ENCODE measurements around the gene CD8B2.
"Not testable (repeated sequence)": the region's sequence is repeated elsewhere in the genome, so short reads cannot be mapped to it uniquely, and the experiment has no call there.

The CD8B2 gene

DNA sequence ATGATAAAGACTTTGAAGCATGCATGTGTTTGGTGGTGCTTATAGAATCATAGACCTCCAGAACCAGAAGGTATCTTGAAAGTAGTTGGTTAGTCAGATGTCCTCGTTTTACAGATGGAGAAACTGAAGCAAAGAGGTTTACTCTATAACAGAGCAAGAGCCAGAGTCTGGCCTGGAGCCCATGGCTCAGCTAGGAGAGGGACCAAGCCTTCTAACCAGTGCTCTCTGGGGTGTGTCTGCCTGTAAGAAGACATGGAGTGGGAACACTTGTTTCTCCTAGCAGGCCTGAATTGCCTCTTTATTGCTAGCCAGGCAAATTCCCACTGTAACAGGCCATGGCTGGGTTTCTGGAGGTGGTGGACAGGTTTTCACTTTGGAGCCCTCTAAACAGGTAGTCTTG is 67.9 kb downstream of the CD8B2 start:
- H3K4me1 ChIP-seq (ENCODE audit: insufficient read depth, low read length): no peaks in the 10 kb centered on the region
- H3K27me3 ChIP-seq (ENCODE audit: insufficient read depth, low read length): no peaks in the 10 kb centered on the region
- no peak overlapping the region for H3K4me3 ChIP-seq (ENCODE audit: low read length)
- no peaks in the 10 kb centered on the region for H3K36me3 ChIP-seq (ENCODE audit: insufficient read depth, low read depth, low read length)
- H3K27ac ChIP-seq (ENCODE audit: low read length): no peak overlapping the region
- peaks cover 8% of the 10 kb centered on the region; the same call in 1 of the 2 replicates for H3K9me3 ChIP-seq (ENCODE audit: insufficient read depth, low read depth, low read length)
- H3K9ac ChIP-seq (ENCODE audit: low read depth, low read length): no peak overlapping the region

DNA sequence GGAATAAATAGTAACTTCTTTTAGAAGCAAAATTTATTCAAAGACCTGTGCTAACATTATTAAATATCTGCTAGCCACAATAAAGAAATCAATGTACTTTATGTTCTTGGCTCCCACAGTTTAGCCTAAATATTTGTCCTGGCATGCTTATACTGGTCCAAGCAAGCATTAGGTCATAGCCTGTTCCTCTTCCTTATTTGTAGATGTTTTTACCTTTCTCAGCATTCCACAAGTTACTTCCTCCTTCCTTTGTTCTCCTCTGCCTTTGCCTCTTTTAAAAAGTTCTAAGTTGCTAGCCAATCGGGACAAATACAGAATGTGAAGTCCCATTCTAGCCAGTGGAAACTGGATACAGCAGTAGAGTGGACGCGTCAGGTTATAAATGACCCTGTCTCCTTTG is 72.6 kb downstream of the CD8B2 start:
- not testable (repeated sequence) for H3K9ac ChIP-seq (ENCODE audit: low read depth, low read length); H3K36me3 ChIP-seq (ENCODE audit: insufficient read depth, low read depth, low read length); H3K9me3 ChIP-seq (ENCODE audit: insufficient read depth, low read depth, low read length); H3K4me3 ChIP-seq (ENCODE audit: low read length); H3K27ac ChIP-seq (ENCODE audit: low read length); H3K27me3 ChIP-seq (ENCODE audit: insufficient read depth, low read length); H3K4me1 ChIP-seq (ENCODE audit: insufficient read depth, low read length)

DNA sequence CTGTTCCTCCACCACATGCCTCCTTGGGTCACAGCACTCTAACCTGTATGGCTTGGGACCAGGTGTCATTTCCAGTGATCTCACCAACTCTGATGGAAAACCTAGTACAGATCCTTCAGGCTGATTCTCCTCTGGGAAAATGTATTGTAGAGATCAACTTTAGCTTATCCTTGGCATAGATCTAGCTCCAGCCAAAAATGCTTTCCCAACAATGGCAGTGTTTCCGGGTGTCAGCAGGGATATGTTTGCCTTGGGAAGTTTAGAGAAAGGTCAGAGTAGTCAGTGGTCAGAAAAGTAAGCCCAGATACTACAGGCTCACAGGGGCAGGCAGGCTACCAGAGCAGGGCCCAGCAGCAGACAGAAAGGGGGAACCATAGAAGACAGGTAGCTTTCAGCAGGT is 73.6 kb downstream of the CD8B2 start:
- no peak overlapping the region for H3K4me3 ChIP-seq (ENCODE audit: low read length)
- H3K4me1 ChIP-seq (ENCODE audit: insufficient read depth, low read length): no peaks in the 10 kb centered on the region
- no peaks in the 10 kb centered on the region for H3K27me3 ChIP-seq (ENCODE audit: insufficient read depth, low read length)
- H3K27ac ChIP-seq (ENCODE audit: low read length): no peak overlapping the region
- H3K9ac ChIP-seq (ENCODE audit: low read depth, low read length): no peak overlapping the region
- H3K9me3 ChIP-seq (ENCODE audit: insufficient read depth, low read depth, low read length): peaks cover 8% of the 10 kb centered on the region; the same call in 1 of the 2 replicates
- no peaks in the 10 kb centered on the region for H3K36me3 ChIP-seq (ENCODE audit: insufficient read depth, low read depth, low read length)

DNA sequence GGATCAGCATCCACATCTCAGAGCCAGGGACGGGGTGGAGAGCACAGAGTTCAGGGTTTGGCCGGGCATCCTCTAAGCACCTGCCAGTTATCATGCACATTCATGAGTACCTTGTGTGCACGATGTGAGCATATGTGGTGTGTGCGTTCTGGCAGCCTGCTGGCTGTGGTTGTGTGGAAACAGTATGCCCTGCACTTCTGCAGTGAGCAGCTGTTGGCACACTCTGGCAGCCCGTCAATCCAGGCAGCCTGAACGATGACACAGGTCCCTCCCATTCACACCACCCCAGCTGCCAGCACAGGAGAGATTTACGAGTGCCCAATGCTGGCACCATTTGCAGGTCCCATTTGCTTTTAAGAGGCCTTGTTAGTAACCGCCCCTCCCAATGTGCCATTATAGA is 74.2 kb downstream of the CD8B2 start:
- Histone ChIP-seq H3K36me3 (ENCODE audit: insufficient read depth, low read depth, low read length) (no peaks in the 10 kb centered on the region), H3K4me1 (ENCODE audit: insufficient read depth, low read length) (peaks cover 4% of the 10 kb centered on the region; the same call in 1 of the 2 replicates), H3K27ac (ENCODE audit: low read length) (no peak overlapping the region), H3K27me3 (ENCODE audit: insufficient read depth, low read length) (no peaks in the 10 kb centered on the region), H3K9ac (ENCODE audit: low read depth, low read length) (no peak overlapping the region), H3K4me3 (ENCODE audit: low read length) (no peak overlapping the region), H3K9me3 (ENCODE audit: insufficient read depth, low read depth, low read length) (peaks cover 6% of the 10 kb centered on the region; the same call in 1 of the 2 replicates)

DNA sequence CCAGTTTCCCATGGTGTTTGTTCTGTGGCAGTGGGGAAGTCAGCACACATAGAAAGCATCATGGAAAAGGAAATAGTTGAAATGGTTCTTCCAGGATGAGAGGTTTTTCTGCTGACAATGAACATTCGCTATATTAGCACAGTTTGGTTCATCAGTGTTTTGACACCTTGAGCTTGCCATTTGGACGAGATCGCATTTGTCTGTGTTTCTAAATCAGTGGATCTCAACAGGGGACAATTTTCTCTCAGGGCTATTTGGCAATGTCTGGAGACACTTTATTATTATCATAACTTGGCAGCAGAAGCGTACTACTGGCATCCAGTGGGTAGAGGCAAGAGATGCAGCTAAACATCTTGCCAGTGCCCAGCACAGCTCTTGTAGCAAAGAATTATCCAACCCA is 74.6 kb downstream of the CD8B2 start:
- Histone ChIP-seq H3K4me1 (ENCODE audit: insufficient read depth, low read length) (peaks cover 4% of the 10 kb centered on the region; the same call in 1 of the 2 replicates), H3K27me3 (ENCODE audit: insufficient read depth, low read length) (no peaks in the 10 kb centered on the region), H3K4me3 (ENCODE audit: low read length) (no peak overlapping the region), H3K27ac (ENCODE audit: low read length) (no peak overlapping the region), H3K36me3 (ENCODE audit: insufficient read depth, low read depth, low read length) (no peaks in the 10 kb centered on the region), H3K9me3 (ENCODE audit: insufficient read depth, low read depth, low read length) (peaks cover 1% of the 10 kb centered on the region; the same call in 1 of the 2 replicates), H3K9ac (ENCODE audit: low read depth, low read length) (no peak overlapping the region)

DNA sequence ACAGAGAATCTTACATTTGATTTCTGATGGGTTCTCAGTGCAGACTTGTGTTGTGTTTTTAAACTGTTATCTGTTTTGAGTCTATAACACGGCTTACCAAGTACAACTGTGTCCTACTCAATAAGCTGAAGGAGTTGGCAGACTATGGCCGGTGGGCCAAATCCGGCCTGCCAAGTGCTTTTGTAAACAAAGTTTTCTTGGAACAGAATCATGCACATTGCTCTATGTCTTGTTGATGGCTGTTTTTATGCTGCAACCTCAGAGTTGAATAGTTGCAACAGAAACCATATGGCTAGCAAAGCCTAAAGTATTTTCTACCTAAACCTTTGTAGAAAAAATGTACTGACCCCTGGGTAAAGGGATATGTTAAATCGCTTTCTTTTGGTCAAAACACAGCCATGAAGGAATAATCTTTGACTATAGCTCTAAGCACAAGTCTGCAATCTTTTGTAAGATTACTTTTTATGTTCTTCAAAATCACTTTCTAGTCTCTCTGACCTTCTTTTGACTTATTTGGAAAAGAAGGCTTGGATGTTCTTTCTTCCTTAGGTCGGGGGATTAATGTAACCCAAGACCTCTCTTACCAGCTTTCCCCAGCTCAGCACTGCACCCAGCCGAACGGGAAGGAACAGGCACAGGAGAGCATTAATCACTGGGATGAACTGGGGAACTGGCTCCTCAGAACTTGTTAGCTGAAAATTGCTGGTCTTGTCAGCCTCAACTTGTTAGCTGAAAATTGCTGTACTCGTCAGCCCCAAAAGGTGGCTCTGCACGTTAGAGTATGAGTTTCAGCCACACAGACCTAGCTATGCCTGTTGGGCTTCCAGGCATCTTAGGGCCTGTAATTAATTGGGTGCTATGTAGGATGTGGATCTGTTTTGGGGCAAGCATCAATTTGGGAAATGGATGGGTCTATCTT is 75.4 kb downstream of the CD8B2 start:
- H3K4me3 ChIP-seq (ENCODE audit: low read length): no peak overlapping the region
- no peak overlapping the region for H3K9ac ChIP-seq (ENCODE audit: low read depth, low read length)
- H3K27ac ChIP-seq (ENCODE audit: low read length): no peak overlapping the region
- no peaks in the 10 kb centered on the region; the same call in 1 of the 2 replicates for H3K9me3 ChIP-seq (ENCODE audit: insufficient read depth, low read depth, low read length)
- no peaks in the 10 kb centered on the region for H3K36me3 ChIP-seq (ENCODE audit: insufficient read depth, low read depth, low read length)
- peaks cover 4% of the 10 kb centered on the region; the same call in 1 of the 2 replicates for H3K4me1 ChIP-seq (ENCODE audit: insufficient read depth, low read length)
- no peaks in the 10 kb centered on the region for H3K27me3 ChIP-seq (ENCODE audit: insufficient read depth, low read length)

DNA sequence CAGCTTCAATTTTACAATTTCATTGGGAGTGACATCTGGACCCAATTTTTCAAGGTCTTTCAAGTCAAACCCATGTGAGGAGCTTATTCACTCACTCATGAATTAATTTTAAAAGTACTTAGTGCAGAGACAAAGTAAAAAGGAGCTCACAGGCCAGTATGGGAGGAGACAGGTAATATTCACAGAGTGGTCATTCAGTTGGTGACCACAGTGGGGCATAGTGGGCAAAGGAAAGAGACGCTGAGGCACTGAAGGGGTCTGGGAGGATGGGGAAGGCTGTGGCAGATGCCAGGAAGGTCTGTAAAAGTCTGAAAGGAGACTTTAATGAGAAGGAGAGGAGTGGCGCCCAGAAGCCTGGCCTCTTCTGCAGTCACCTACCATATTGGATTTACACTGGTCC is 76.0 kb downstream of the CD8B2 start:
- Histone ChIP-seq H3K9ac (ENCODE audit: low read depth, low read length) (no peak overlapping the region), H3K4me3 (ENCODE audit: low read length) (no peak overlapping the region), H3K27me3 (ENCODE audit: insufficient read depth, low read length) (no peaks in the 10 kb centered on the region), H3K36me3 (ENCODE audit: insufficient read depth, low read depth, low read length) (no peaks in the 10 kb centered on the region), H3K9me3 (ENCODE audit: insufficient read depth, low read depth, low read length) (no peaks in the 10 kb centered on the region; the same call in 1 of the 2 replicates), H3K4me1 (ENCODE audit: insufficient read depth, low read length) (peaks cover 4% of the 10 kb centered on the region; the same call in 1 of the 2 replicates), H3K27ac (ENCODE audit: low read length) (no peak overlapping the region)

DNA sequence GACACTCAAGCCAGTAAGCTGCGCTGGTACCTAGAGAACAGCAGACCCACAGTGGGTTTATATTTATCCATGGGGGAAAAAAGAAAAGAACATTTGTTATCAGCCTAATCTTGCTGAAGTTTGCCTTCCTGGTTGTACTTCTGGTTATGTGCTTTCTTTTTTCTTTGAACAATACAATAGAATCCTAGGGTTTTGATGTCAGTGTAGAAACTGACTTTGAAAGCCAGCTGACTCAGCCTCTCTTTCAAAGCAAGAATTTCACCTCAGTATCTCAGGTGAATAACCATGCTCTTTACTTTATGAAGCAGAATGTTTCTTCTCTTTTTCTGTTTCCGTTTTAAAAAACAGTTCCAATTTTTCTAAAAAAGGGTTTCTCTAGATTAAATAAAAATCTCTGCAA is 78.4 kb downstream of the CD8B2 start:
- no peaks in the 10 kb centered on the region for H3K36me3 ChIP-seq (ENCODE audit: insufficient read depth, low read depth, low read length)
- H3K9me3 ChIP-seq (ENCODE audit: insufficient read depth, low read depth, low read length): no peaks in the 10 kb centered on the region
- H3K9ac ChIP-seq (ENCODE audit: low read depth, low read length): no peak overlapping the region
- peaks cover 4% of the 10 kb centered on the region; the same call in 1 of the 2 replicates for H3K4me1 ChIP-seq (ENCODE audit: insufficient read depth, low read length)
- no peak overlapping the region for H3K4me3 ChIP-seq (ENCODE audit: low read length)
- H3K27ac ChIP-seq (ENCODE audit: low read length): no peak overlapping the region
- no peaks in the 10 kb centered on the region for H3K27me3 ChIP-seq (ENCODE audit: insufficient read depth, low read length)

DNA sequence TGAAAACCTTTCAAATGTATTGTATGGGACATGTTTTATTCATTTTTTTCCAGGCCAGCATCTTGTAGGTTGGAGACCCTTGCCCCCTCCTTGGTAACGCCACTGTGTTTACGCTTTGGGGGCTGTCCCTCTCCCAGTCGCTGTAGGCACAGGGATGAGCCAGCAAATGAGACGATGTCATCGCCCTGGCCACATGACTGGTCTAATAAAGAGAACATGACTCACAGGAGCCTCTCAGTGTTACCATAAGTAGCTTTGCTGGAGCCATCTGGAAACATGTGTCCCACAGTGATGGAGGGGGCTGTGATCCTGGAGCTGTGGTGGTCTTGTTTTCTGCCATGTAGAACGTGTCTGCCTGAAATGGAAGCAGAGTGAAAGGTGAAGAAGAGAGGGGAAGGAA is 78.9 kb downstream of the CD8B2 start:
- Histone ChIP-seq H3K9ac (ENCODE audit: low read depth, low read length) (no peak overlapping the region), H3K9me3 (ENCODE audit: insufficient read depth, low read depth, low read length) (no peaks in the 10 kb centered on the region), H3K27ac (ENCODE audit: low read length) (no peak overlapping the region), H3K4me1 (ENCODE audit: insufficient read depth, low read length) (peaks cover 4% of the 10 kb centered on the region; the same call in 1 of the 2 replicates), H3K4me3 (ENCODE audit: low read length) (no peak overlapping the region), H3K27me3 (ENCODE audit: insufficient read depth, low read length) (no peaks in the 10 kb centered on the region), H3K36me3 (ENCODE audit: insufficient read depth, low read depth, low read length) (no peaks in the 10 kb centered on the region)

DNA sequence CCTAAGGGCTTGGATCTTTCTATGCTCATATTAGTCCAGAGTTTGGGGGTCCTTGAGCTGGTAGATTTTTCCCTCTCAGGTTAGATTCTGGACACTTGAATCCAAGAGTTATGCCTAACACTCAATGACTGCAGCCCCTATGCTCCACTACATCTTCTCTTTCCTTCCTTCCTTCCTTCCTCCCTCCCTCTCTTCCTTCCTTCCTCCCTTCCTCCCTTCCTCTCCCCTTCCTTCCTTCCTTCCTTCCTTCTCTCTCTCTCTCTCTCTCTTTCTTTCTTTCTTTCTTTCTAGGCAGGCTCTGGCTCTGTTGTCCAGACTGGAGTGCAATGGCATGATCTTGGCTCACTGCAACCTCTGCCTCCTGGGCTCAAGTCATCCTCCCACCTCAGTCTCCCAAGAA is 79.3 kb downstream of the CD8B2 start:
- not testable (repeated sequence) for H3K27me3 ChIP-seq (ENCODE audit: insufficient read depth, low read length); H3K4me1 ChIP-seq (ENCODE audit: insufficient read depth, low read length); H3K9me3 ChIP-seq (ENCODE audit: insufficient read depth, low read depth, low read length); H3K4me3 ChIP-seq (ENCODE audit: low read length); H3K27ac ChIP-seq (ENCODE audit: low read length); H3K9ac ChIP-seq (ENCODE audit: low read depth, low read length); H3K36me3 ChIP-seq (ENCODE audit: insufficient read depth, low read depth, low read length)

DNA sequence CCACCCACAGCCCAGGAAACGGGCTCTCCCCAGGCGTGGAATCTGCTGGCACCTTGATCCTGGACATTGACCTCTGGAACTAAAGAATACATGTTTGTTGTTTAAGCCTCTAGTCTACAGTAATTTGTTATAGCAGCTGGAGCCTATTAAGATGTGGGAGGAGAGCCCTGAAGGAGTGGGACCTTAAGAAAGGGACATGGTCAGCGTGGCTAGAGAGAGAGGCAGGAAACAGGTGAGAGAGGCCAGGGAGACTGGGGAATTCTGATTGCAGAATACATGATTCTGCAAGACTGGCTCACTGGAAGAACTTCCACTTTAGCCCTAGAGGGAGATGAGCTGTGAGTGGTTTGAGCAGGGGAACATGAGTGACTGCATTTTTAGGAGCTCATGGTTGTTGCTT is 83.2 kb downstream of the CD8B2 start:
- no peak overlapping the region for H3K4me3 ChIP-seq (ENCODE audit: low read length)
- no peaks in the 10 kb centered on the region for H3K9me3 ChIP-seq (ENCODE audit: insufficient read depth, low read depth, low read length)
- no peaks in the 10 kb centered on the region for H3K27me3 ChIP-seq (ENCODE audit: insufficient read depth, low read length)
- H3K9ac ChIP-seq (ENCODE audit: low read depth, low read length): no peak overlapping the region
- peaks cover 4% of the 10 kb centered on the region; the same call in 1 of the 2 replicates for H3K4me1 ChIP-seq (ENCODE audit: insufficient read depth, low read length)
- H3K36me3 ChIP-seq (ENCODE audit: insufficient read depth, low read depth, low read length): no peaks in the 10 kb centered on the region
- H3K27ac ChIP-seq (ENCODE audit: low read length): no peak overlapping the region

Measured in iPS-20b (cell line).